C4-2B (cell line): Measurements from ENCODE around the gene RNF181.
"Not testable (repeated sequence)": the region's sequence is repeated elsewhere in the genome, so short reads cannot be mapped to it uniquely, and the experiment has no call there.

ENCODE experiments used
- H3K27ac ChIP-seq: fragments of 450-650 bp; 2 replicates; pipeline ENCODE4 v1.5.1; 2017
- CTCF ChIP-seq: fragments of 450-650 bp; conservative IDR thresholded peaks from 2 replicates; pipeline ENCODE4 v1.5.1; 2017; ENCODE audit warnings: mild to moderate bottlenecking
- ZFX ChIP-seq: fragments of 450-650 bp; IDR thresholded peaks from 2 replicates; pipeline ENCODE4 v1.6.1; 2017

RNF181 gene

GRCh38 chr2:85590950-85591349 lies 4.6 kb upstream of the RNF181 start:
- TF ChIP-seq CTCF (no peak), ZFX (no peak)
- H3K27ac ChIP-seq, result no peak overlapping the region

GRCh38 chr2:85591563-85591962 lies 4.0 kb upstream of the RNF181 start:
- no peak overlapping the region for H3K27ac ChIP-seq
- no peak for TF ChIP-seq CTCF
- TF ChIP-seq ZFX, result no peak

GRCh38 chr2:85592299-85592698 lies 3.2 kb upstream of the RNF181 start:
- H3K27ac ChIP-seq, result not testable (repeated sequence)

GRCh38 chr2:85593023-85593422 lies 2.5 kb upstream of the RNF181 start:
- no peak overlapping the region for H3K27ac ChIP-seq
- TF ChIP-seq CTCF (no peak), ZFX (no peak)

GRCh38 chr2:85594715-85595300 lies 737 bp upstream of the RNF181 start:
- TF ChIP-seq ZFX, result no peak
- no peak for TF ChIP-seq CTCF
- peak overlapping the region; percentile 82 for H3K27ac ChIP-seq

- peak overlapping the region; percentile 82 for H3K27ac ChIP-seq
- TF ChIP-seq ZFX (no peak), CTCF (no peak)
Measured at GRCh38 chr2:85596026-85596333, 435 bp downstream of the RNF181 start.

GRCh38 chr2:85596486-85597143 lies 1.1 kb downstream of the RNF181 start:
- H3K27ac ChIP-seq, result peak overlapping the region; percentile 82
- no peak for TF ChIP-seq ZFX
- TF ChIP-seq CTCF, result no peak

- TF ChIP-seq ZFX (no peak), CTCF (no peak)
- H3K27ac ChIP-seq, result no peak overlapping the region
Measured at GRCh38 chr2:85597241-85597640, 1.7 kb downstream of the RNF181 start.
